NCI-H2107 treated with DMSO at 0.1 percent for 48 hours (cell line): ENCODE data around the gene CRIP1.
A peak's percentile ranks its signal among the peaks of the same experiment; 100 is the strongest.

Experiments
- DNase-seq: peaks from one replicate; lab custom pipeline; 2025; ENCODE audit not compliant: unreplicated experiment; lab: John Stamatoyannopoulos, UW

Gene CRIP1

GRCh38 chr14:105503296-105503640 is 16.6 kb downstream of the CRIP1 start:
- DNase-seq = no peak

- DNase-seq = no peak
Measured at GRCh38 chr14:105503935-105504692, 17.4 kb downstream of the CRIP1 start.

GRCh38 chr14:105505101-105505500 is 18.4 kb downstream of the CRIP1 start:
- no peak for DNase-seq

GRCh38 chr14:105507247-105507646 is 20.6 kb downstream of the CRIP1 start:
- no peak for DNase-seq

GRCh38 chr14:105508069-105508468 is 21.4 kb downstream of the CRIP1 start:
- no peak for DNase-seq

GRCh38 chr14:105508601-105509000 is 21.9 kb downstream of the CRIP1 start:
- DNase-seq = no peak

- no peak for DNase-seq
Measured at GRCh38 chr14:105517096-105517495, 30.4 kb downstream of the CRIP1 start.

GRCh38 chr14:105519946-105520698 is 33.4 kb downstream of the CRIP1 start:
- DNase-seq = no peak

GRCh38 chr14:105525326-105525725 is 38.6 kb downstream of the CRIP1 start:
- no peak for DNase-seq

GRCh38 chr14:105525861-105526775 is 39.4 kb downstream of the CRIP1 start, which contains the start of gene TMEM121:
Gene TMEM121, plus strand, starts transcription at chr14:105526583. Its CDS starts 2,252 bp downstream, at chr14:105528835.
- no peak for DNase-seq

GRCh38 chr14:105526776-105527380 is 40.2 kb downstream of the CRIP1 start:
- no peak for DNase-seq

- DNase-seq = no peak
Measured at GRCh38 chr14:105527381-105527825, 40.7 kb downstream of the CRIP1 start.

GRCh38 chr14:105527826-105528585 is 41.3 kb downstream of the CRIP1 start:
- peak; percentile 28 for DNase-seq

- DNase-seq = no peak
Measured at GRCh38 chr14:105528586-105529318, 42.1 kb downstream of the CRIP1 start.

GRCh38 chr14:105529319-105529568 is 42.6 kb downstream of the CRIP1 start:
- DNase-seq = no peak

GRCh38 chr14:105529569-105530284 is 43.0 kb downstream of the CRIP1 start:
- no peak for DNase-seq

- no peak for DNase-seq
Measured at GRCh38 chr14:105530285-105531087, 43.8 kb downstream of the CRIP1 start.
